Neural crest cell (in vitro differentiated cells): ENCODE measurements around the gene MKX. TPM values are rescaled to one million over a fixed set of nuclear protein-coding genes. Genes with fewer than 3 reads are reported as not detected.

Experiments used
- DNase-seq: peaks from one replicate; pipeline ENCODE4 v3.0.0; 2021; ENCODE audit warnings: low read depth, mixed read lengths, low spot score
- H3K27ac Mint-ChIP-seq: one replicate; pipeline ENCODE4 v1.8.0; 2021; ENCODE audit warnings: mild to moderate bottlenecking, mixed read lengths; ENCODE audit not compliant: unreplicated experiment
- H3K27me3 Mint-ChIP-seq: 2 replicates; pipeline ENCODE4 v1.8.0; 2021; ENCODE audit warnings: low read depth, mild to moderate bottlenecking, mixed read lengths
- H3K36me3 Mint-ChIP-seq: 2 replicates; pipeline ENCODE4 v1.8.0; 2021; ENCODE audit warnings: low read depth, mild to moderate bottlenecking, mixed read lengths
- H3K4me1 Mint-ChIP-seq: 2 replicates; pipeline ENCODE4 v1.8.0; 2021; ENCODE audit warnings: mixed read lengths
- H3K4me3 Mint-ChIP-seq: one replicate; pipeline ENCODE4 v1.8.0; 2021; ENCODE audit warnings: mild to moderate bottlenecking, mixed read lengths
- H3K9me3 Mint-ChIP-seq: 2 replicates; pipeline ENCODE4 v1.8.0; 2021; ENCODE audit warnings: mixed read lengths
- CTCF ChIP-seq: fragments of 200-600 bp; sonication (generic); conservative IDR thresholded peaks from 2 replicates; pipeline ENCODE4 v1.5.0; 2021; ENCODE audit warnings: antibody characterized with exemption, mild to moderate bottlenecking
- total RNA-seq: library from RNA; stranded (reverse); gene quantifications from 2 replicates; pipeline ENCODE4 v1.2.1, GENCODE V29; 2021

The MKX gene
- total RNA-seq, 1 donor from 2014 or later, result not detected

DNA sequence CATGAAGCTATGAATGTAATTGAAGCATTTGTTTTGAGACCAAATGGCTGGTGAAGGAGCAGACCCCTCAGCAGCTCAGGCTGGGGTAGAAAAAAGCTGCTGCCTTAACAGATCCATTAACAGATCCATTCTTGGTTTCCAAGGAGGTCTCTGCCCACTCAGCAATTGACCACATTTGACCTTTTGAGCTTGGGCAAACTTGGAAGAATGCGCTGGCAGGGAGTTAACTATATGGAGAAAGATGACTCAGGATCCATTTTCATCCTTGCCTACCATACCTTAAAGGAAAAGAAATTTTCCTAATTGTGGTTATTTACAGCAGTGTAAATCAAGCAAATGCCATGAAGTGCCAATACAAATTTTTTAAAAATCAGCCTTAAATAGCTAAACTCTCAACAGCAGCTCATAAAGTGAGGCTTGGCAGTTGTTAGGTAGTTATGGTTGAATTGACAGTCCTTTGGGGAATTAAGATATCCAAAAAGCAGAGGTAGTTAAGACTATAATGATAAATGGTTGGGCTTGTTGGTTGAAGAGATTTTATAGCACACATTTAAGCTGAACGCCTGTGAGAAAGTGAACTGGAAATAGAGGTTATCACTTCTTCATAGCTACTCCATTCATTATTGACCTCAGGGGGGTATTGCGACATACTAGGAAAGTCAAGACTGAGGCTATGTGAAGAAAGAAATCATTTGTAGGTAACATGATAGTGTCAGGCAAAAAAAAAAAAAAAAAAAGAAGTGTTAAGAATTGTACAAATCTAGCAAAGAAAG, 83.9 kb downstream of the MKX start:
- Mint-ChIP-seq H3K9me3 (peaks cover 1% of the 10 kb centered on the region), H3K36me3 (no peaks in the 10 kb centered on the region), H3K4me1 (peaks cover 11% of the 10 kb centered on the region), H3K4me3 (no peak overlapping the region), H3K27ac (no peak overlapping the region), H3K27me3 (no peaks in the 10 kb centered on the region)
- no peak for DNase-seq
- TF ChIP-seq CTCF, result no peak

GRCh38 chr10:27660711-27661110, 84.9 kb downstream of the MKX start:
- Mint-ChIP-seq H3K27me3 (no peaks in the 10 kb centered on the region), H3K4me1 (peaks cover 11% of the 10 kb centered on the region), H3K27ac (no peak overlapping the region), H3K4me3 (no peak overlapping the region), H3K9me3 (no peaks in the 10 kb centered on the region), H3K36me3 (no peaks in the 10 kb centered on the region)
- TF ChIP-seq CTCF, result no peak
- no peak for DNase-seq

- TF ChIP-seq CTCF, result no peak
- DNase-seq, result no peak
- Mint-ChIP-seq H3K4me1 (peaks cover 11% of the 10 kb centered on the region), H3K9me3 (no peaks in the 10 kb centered on the region), H3K4me3 (no peak overlapping the region), H3K27ac (no peak overlapping the region), H3K27me3 (no peaks in the 10 kb centered on the region), H3K36me3 (no peaks in the 10 kb centered on the region)
These were observed 85.4 kb downstream of the MKX start for GRCh38 chr10:27660268-27660667.

GRCh38 chr10:27659786-27660185, 85.8 kb downstream of the MKX start:
- no peak for TF ChIP-seq CTCF
- Mint-ChIP-seq H3K4me3 (no peak overlapping the region), H3K27me3 (no peaks in the 10 kb centered on the region), H3K36me3 (no peaks in the 10 kb centered on the region), H3K27ac (no peak overlapping the region), H3K4me1 (peaks cover 11% of the 10 kb centered on the region), H3K9me3 (no peaks in the 10 kb centered on the region)
- DNase-seq, result no peak

- H3K9me3 Mint-ChIP-seq, result no peaks in the 10 kb centered on the region
- H3K36me3 Mint-ChIP-seq, result no peaks in the 10 kb centered on the region
- H3K27ac Mint-ChIP-seq, result no peak overlapping the region
- DNase-seq, result no peak
- peaks cover 11% of the 10 kb centered on the region for H3K4me1 Mint-ChIP-seq
- H3K27me3 Mint-ChIP-seq, result no peaks in the 10 kb centered on the region
- H3K4me3 Mint-ChIP-seq, result no peak overlapping the region
- no peak for TF ChIP-seq CTCF
These were observed 86.8 kb downstream of the MKX start for GRCh38 chr10:27658788-27659187.
